Measurements from ENCODE around the gene PIK3C2G.
"Not testable (repeated sequence)": the region's sequence is repeated elsewhere in the genome, so short reads cannot be mapped to it uniquely, and the experiment has no call there.

PIK3C2G gene

GRCh38 chr12:18492372-18493025 is 231.2 kb downstream of the PIK3C2G start:
- Histone ChIP-seq H3K4me3 (ENCODE audit: low read length in 2 of 2) (no peak overlapping the region), H3K9me3 (ENCODE audit: control insufficient read depth in 2 of 2, low read length in 2 of 2) (no peaks in the 10 kb centered on the region), H3K27me3 (ENCODE audit: control insufficient read depth in 1 of 2, insufficient read depth in 2 of 2, low read length in 2 of 2) (no peaks in the 10 kb centered on the region), H3K9ac (ENCODE audit: low read length in 2 of 2) (no peak overlapping the region), H3K27ac (ENCODE audit: low read length) (no peak overlapping the region), H3K4me1 (ENCODE audit: control insufficient read depth, insufficient read depth, low read length) (no peaks in the 10 kb centered on the region), H3K36me3 (ENCODE audit: control insufficient read depth in 2 of 2, insufficient read depth in 2 of 2, low read length in 2 of 2) (no peaks in the 10 kb centered on the region)

GRCh38 chr12:18496156-18496555 is 234.8 kb downstream of the PIK3C2G start:
- no peak overlapping the region for H3K9ac ChIP-seq (ENCODE audit: low read length in 2 of 2)
- no peaks in the 10 kb centered on the region for H3K4me1 ChIP-seq (ENCODE audit: control insufficient read depth, insufficient read depth, low read length)

GRCh38 chr12:18500160-18500574 is 238.8 kb downstream of the PIK3C2G start:
- not testable (repeated sequence) for H3K4me3 ChIP-seq (ENCODE audit: low read length in 2 of 2); H3K9ac ChIP-seq (ENCODE audit: low read length in 2 of 2); H3K9me3 ChIP-seq (ENCODE audit: control insufficient read depth in 2 of 2, low read length in 2 of 2); H3K36me3 ChIP-seq (ENCODE audit: control insufficient read depth in 2 of 2, insufficient read depth in 2 of 2, low read length in 2 of 2); H3K27me3 ChIP-seq (ENCODE audit: control insufficient read depth in 1 of 2, insufficient read depth in 2 of 2, low read length in 2 of 2); H3K27ac ChIP-seq (ENCODE audit: low read length); H3K4me1 ChIP-seq (ENCODE audit: control insufficient read depth, insufficient read depth, low read length)

More at GRCh38 chr12:18496156-18496555, 234.8 kb downstream of the PIK3C2G start:
- no peaks in the 10 kb centered on the region for H3K27me3 ChIP-seq (ENCODE audit: control insufficient read depth in 1 of 2, insufficient read depth in 2 of 2, low read length in 2 of 2)
- no peaks in the 10 kb centered on the region for H3K9me3 ChIP-seq (ENCODE audit: control insufficient read depth in 2 of 2, low read length in 2 of 2)
- H3K27ac ChIP-seq (ENCODE audit: low read length): no peak overlapping the region
- H3K36me3 ChIP-seq (ENCODE audit: control insufficient read depth in 2 of 2, insufficient read depth in 2 of 2, low read length in 2 of 2): no peaks in the 10 kb centered on the region
- no peak overlapping the region for H3K4me3 ChIP-seq (ENCODE audit: low read length in 2 of 2)

- not testable (repeated sequence) for H3K4me1 ChIP-seq (ENCODE audit: control insufficient read depth, insufficient read depth, low read length); H3K27me3 ChIP-seq (ENCODE audit: control insufficient read depth in 1 of 2, insufficient read depth in 2 of 2, low read length in 2 of 2); H3K9ac ChIP-seq (ENCODE audit: low read length in 2 of 2); H3K4me3 ChIP-seq (ENCODE audit: low read length in 2 of 2); H3K9me3 ChIP-seq (ENCODE audit: control insufficient read depth in 2 of 2, low read length in 2 of 2); H3K27ac ChIP-seq (ENCODE audit: low read length); H3K36me3 ChIP-seq (ENCODE audit: control insufficient read depth in 2 of 2, insufficient read depth in 2 of 2, low read length in 2 of 2)
These were observed 239.4 kb downstream of the PIK3C2G start for GRCh38 chr12:18500736-18501135.

- no peak overlapping the region for H3K9ac ChIP-seq (ENCODE audit: low read length in 2 of 2)
- H3K36me3 ChIP-seq (ENCODE audit: control insufficient read depth in 2 of 2, insufficient read depth in 2 of 2, low read length in 2 of 2): no peaks in the 10 kb centered on the region
- no peak overlapping the region for H3K4me3 ChIP-seq (ENCODE audit: low read length in 2 of 2)
- H3K9me3 ChIP-seq (ENCODE audit: control insufficient read depth in 2 of 2, low read length in 2 of 2): no peaks in the 10 kb centered on the region
- H3K4me1 ChIP-seq (ENCODE audit: control insufficient read depth, insufficient read depth, low read length): no peaks in the 10 kb centered on the region
- H3K27me3 ChIP-seq (ENCODE audit: control insufficient read depth in 1 of 2, insufficient read depth in 2 of 2, low read length in 2 of 2): no peaks in the 10 kb centered on the region
- no peak overlapping the region for H3K27ac ChIP-seq (ENCODE audit: low read length)
These were observed 241.2 kb downstream of the PIK3C2G start for GRCh38 chr12:18502422-18502968.

GRCh38 chr12:18521461-18521860 is 260.1 kb downstream of the PIK3C2G start:
- Histone ChIP-seq H3K27me3 (ENCODE audit: control insufficient read depth in 1 of 2, insufficient read depth in 2 of 2, low read length in 2 of 2) (no peaks in the 10 kb centered on the region), H3K36me3 (ENCODE audit: control insufficient read depth in 2 of 2, insufficient read depth in 2 of 2, low read length in 2 of 2) (no peaks in the 10 kb centered on the region), H3K4me3 (ENCODE audit: low read length in 2 of 2) (no peak overlapping the region), H3K27ac (ENCODE audit: low read length) (no peak overlapping the region), H3K9me3 (ENCODE audit: control insufficient read depth in 2 of 2, low read length in 2 of 2) (peaks cover 6 to 8% of the 10 kb centered on the region in 2 donors), H3K9ac (ENCODE audit: low read length in 2 of 2) (no peak overlapping the region), H3K4me1 (ENCODE audit: control insufficient read depth, insufficient read depth, low read length) (no peaks in the 10 kb centered on the region)

GRCh38 chr12:18522806-18523205 is 261.5 kb downstream of the PIK3C2G start:
- no peak overlapping the region for H3K9ac ChIP-seq (ENCODE audit: low read length in 2 of 2)
- no peak overlapping the region for H3K4me3 ChIP-seq (ENCODE audit: low read length in 2 of 2)
- peaks cover 6 to 8% of the 10 kb centered on the region in 2 donors for H3K9me3 ChIP-seq (ENCODE audit: control insufficient read depth in 2 of 2, low read length in 2 of 2)
- no peaks in the 10 kb centered on the region for H3K4me1 ChIP-seq (ENCODE audit: control insufficient read depth, insufficient read depth, low read length)
- H3K27me3 ChIP-seq (ENCODE audit: control insufficient read depth in 1 of 2, insufficient read depth in 2 of 2, low read length in 2 of 2): no peaks in the 10 kb centered on the region
- no peak overlapping the region for H3K27ac ChIP-seq (ENCODE audit: low read length)
- H3K36me3 ChIP-seq (ENCODE audit: control insufficient read depth in 2 of 2, insufficient read depth in 2 of 2, low read length in 2 of 2): no peaks in the 10 kb centered on the region

- not testable (repeated sequence) for H3K4me1 ChIP-seq (ENCODE audit: control insufficient read depth, insufficient read depth, low read length)
These were observed 281.2 kb downstream of the PIK3C2G start for GRCh38 chr12:18542497-18542896.

GRCh38 chr12:18546399-18546798 is 285.1 kb downstream of the PIK3C2G start:
- no peaks in the 10 kb centered on the region for H3K36me3 ChIP-seq (ENCODE audit: control insufficient read depth in 2 of 2, insufficient read depth in 2 of 2, low read length in 2 of 2)
- no peak overlapping the region for H3K9ac ChIP-seq (ENCODE audit: low read length in 2 of 2)
- no peaks in the 10 kb centered on the region for H3K9me3 ChIP-seq (ENCODE audit: control insufficient read depth in 2 of 2, low read length in 2 of 2)
- no peak overlapping the region for H3K27ac ChIP-seq (ENCODE audit: low read length)
- H3K4me3 ChIP-seq (ENCODE audit: low read length in 2 of 2): no peak overlapping the region
- peaks cover 2% of the 10 kb centered on the region for H3K4me1 ChIP-seq (ENCODE audit: control insufficient read depth, insufficient read depth, low read length)
- H3K27me3 ChIP-seq (ENCODE audit: control insufficient read depth in 1 of 2, insufficient read depth in 2 of 2, low read length in 2 of 2): no peaks in the 10 kb centered on the region

More at GRCh38 chr12:18542497-18542896, 281.2 kb downstream of the PIK3C2G start:
- H3K4me3 ChIP-seq (ENCODE audit: low read length in 2 of 2); H3K27ac ChIP-seq (ENCODE audit: low read length); H3K9ac ChIP-seq (ENCODE audit: low read length in 2 of 2); H3K9me3 ChIP-seq (ENCODE audit: control insufficient read depth in 2 of 2, low read length in 2 of 2); H3K27me3 ChIP-seq (ENCODE audit: control insufficient read depth in 1 of 2, insufficient read depth in 2 of 2, low read length in 2 of 2); H3K36me3 ChIP-seq (ENCODE audit: control insufficient read depth in 2 of 2, insufficient read depth in 2 of 2, low read length in 2 of 2): not testable (repeated sequence)

GRCh38 chr12:18549598-18549997 is 288.3 kb downstream of the PIK3C2G start:
- Histone ChIP-seq H3K36me3 (ENCODE audit: control insufficient read depth in 2 of 2, insufficient read depth in 2 of 2, low read length in 2 of 2) (no peaks in the 10 kb centered on the region), H3K27me3 (ENCODE audit: control insufficient read depth in 1 of 2, insufficient read depth in 2 of 2, low read length in 2 of 2) (no peaks in the 10 kb centered on the region), H3K27ac (ENCODE audit: low read length) (no peak overlapping the region), H3K9ac (ENCODE audit: low read length in 2 of 2) (no peak overlapping the region), H3K4me1 (ENCODE audit: control insufficient read depth, insufficient read depth, low read length) (peaks cover 2% of the 10 kb centered on the region), H3K9me3 (ENCODE audit: control insufficient read depth in 2 of 2, low read length in 2 of 2) (no peaks in the 10 kb centered on the region), H3K4me3 (ENCODE audit: low read length in 2 of 2) (no peak overlapping the region)

GRCh38 chr12:18551106-18551505 is 289.8 kb downstream of the PIK3C2G start:
- H3K36me3 ChIP-seq (ENCODE audit: control insufficient read depth in 2 of 2, insufficient read depth in 2 of 2, low read length in 2 of 2): no peaks in the 10 kb centered on the region
- H3K4me1 ChIP-seq (ENCODE audit: control insufficient read depth, insufficient read depth, low read length): peaks cover 2% of the 10 kb centered on the region
- H3K27me3 ChIP-seq (ENCODE audit: control insufficient read depth in 1 of 2, insufficient read depth in 2 of 2, low read length in 2 of 2): no peaks in the 10 kb centered on the region

More at GRCh38 chr12:18551106-18551505, 289.8 kb downstream of the PIK3C2G start:
- Histone ChIP-seq H3K9me3 (ENCODE audit: control insufficient read depth in 2 of 2, low read length in 2 of 2) (no peaks in the 10 kb centered on the region), H3K9ac (ENCODE audit: low read length in 2 of 2) (no peak overlapping the region), H3K4me3 (ENCODE audit: low read length in 2 of 2) (no peak overlapping the region), H3K27ac (ENCODE audit: low read length) (no peak overlapping the region)
